NB4 (cell line): ENCODE data around the gene C14orf132.

Source experiments
- MAX ChIP-seq: IDR thresholded peaks from 2 replicates; pipeline ENCODE4 v1.6.1; 2011; ENCODE audit warnings: low read depth, low read length
- MYC ChIP-seq: IDR thresholded peaks from 2 replicates; pipeline ENCODE4 v1.6.1; 2011; ENCODE audit warnings: low read depth, low read length
- TF ChIP-seq, protein P1 (sequence below): IDR thresholded peaks from one replicate; pipeline ENCODE4 v1.5.1; 2012; ENCODE audit warnings: low read depth, low read length

DNA sequence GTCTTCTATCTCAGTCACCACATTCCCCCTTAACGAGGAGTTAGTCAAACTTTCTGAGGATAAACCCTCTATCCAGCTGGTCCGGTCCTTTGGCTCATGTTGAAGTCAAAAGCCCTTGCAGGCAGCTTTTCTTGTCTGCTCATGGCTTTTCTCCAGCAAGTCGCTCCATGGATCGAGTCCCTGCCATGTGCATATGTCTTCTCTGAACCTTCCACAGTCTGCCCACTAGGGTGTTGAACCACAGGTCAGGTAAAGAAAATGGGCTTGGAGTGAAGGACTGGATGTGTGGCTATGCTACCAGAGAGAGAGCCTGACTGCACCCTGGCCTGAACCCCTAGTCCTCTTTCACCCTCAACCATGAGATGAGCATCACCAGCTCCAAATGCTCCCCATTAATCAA lies 22.8 kb downstream of the C14orf132 start:
- TF ChIP-seq, protein P1, sequence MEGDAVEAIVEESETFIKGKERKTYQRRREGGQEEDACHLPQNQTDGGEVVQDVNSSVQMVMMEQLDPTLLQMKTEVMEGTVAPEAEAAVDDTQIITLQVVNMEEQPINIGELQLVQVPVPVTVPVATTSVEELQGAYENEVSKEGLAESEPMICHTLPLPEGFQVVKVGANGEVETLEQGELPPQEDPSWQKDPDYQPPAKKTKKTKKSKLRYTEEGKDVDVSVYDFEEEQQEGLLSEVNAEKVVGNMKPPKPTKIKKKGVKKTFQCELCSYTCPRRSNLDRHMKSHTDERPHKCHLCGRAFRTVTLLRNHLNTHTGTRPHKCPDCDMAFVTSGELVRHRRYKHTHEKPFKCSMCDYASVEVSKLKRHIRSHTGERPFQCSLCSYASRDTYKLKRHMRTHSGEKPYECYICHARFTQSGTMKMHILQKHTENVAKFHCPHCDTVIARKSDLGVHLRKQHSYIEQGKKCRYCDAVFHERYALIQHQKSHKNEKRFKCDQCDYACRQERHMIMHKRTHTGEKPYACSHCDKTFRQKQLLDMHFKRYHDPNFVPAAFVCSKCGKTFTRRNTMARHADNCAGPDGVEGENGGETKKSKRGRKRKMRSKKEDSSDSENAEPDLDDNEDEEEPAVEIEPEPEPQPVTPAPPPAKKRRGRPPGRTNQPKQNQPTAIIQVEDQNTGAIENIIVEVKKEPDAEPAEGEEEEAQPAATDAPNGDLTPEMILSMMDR: no peak
- no peak for TF ChIP-seq MYC
- no peak for TF ChIP-seq MAX
